Endodermal cell (in vitro differentiated cells): ENCODE results near the gene AFF2. TPM values are rescaled to one million over a fixed set of nuclear protein-coding genes. Genes with fewer than 3 reads are reported as not detected.

Experiments used
- DNase-seq: peaks from one replicate; pipeline ENCODE4 v3.0.0-alpha.2; 2017
- H3K27ac ChIP-seq: 2 replicates; pipeline ENCODE4 v1.5.1; 2013; ENCODE audit warnings: mild to moderate bottlenecking, low read depth, low read length, moderate library complexity
- H3K27me3 ChIP-seq: 2 replicates; pipeline ENCODE4 v1.6.1; 2013; ENCODE audit warnings: mild to moderate bottlenecking, low read length, moderate library complexity; ENCODE audit not compliant: insufficient read depth, control insufficient read depth, poor library complexity, severe bottlenecking
- H3K36me3 ChIP-seq: 2 replicates; pipeline ENCODE4 v1.7.0; 2013; ENCODE audit warnings: mild to moderate bottlenecking, low read length, moderate library complexity; ENCODE audit not compliant: control insufficient read depth, insufficient read depth
- H3K4me1 ChIP-seq: one replicate; pipeline ENCODE4 v1.7.0; 2013; ENCODE audit warnings: low read length; ENCODE audit not compliant: control insufficient read depth, insufficient read depth
- H3K4me3 ChIP-seq: 2 replicates; pipeline ENCODE4 v1.5.1; 2013; ENCODE audit warnings: mild to moderate bottlenecking, low read length, moderate library complexity
- H3K9ac ChIP-seq: 2 replicates; pipeline ENCODE4 v1.6.1; 2013; ENCODE audit warnings: mild to moderate bottlenecking, low read length, moderate library complexity; ENCODE audit not compliant: poor library complexity, severe bottlenecking; ENCODE audit errors: extremely low read depth
- H3K9me3 ChIP-seq: 2 replicates; pipeline ENCODE4 v1.6.1; 2013; ENCODE audit warnings: mild to moderate bottlenecking, low read length, moderate library complexity; ENCODE audit not compliant: control insufficient read depth
- H3K27ac Mint-ChIP-seq: 2 replicates; pipeline ENCODE4 v1.8.0; 2020; ENCODE audit warnings: mixed read lengths
- H3K27me3 Mint-ChIP-seq: 2 replicates; pipeline ENCODE4 v1.8.0; 2021; ENCODE audit warnings: mild to moderate bottlenecking, mixed read lengths; ENCODE audit not compliant: insufficient read depth
- H3K36me3 Mint-ChIP-seq: 2 replicates; pipeline ENCODE4 v1.8.0; 2020; ENCODE audit warnings: low read depth, mixed read lengths
- H3K4me1 Mint-ChIP-seq: 2 replicates; pipeline ENCODE4 v1.8.0; 2020; ENCODE audit warnings: mixed read lengths
- H3K4me3 Mint-ChIP-seq: 2 replicates; pipeline ENCODE4 v1.8.0; 2020; ENCODE audit warnings: mild to moderate bottlenecking, moderate library complexity, mixed read lengths
- H3K9me3 Mint-ChIP-seq: 2 replicates; pipeline ENCODE4 v1.8.0; 2020; ENCODE audit warnings: mild to moderate bottlenecking, mixed read lengths
- CTCF ChIP-seq: fragments of 200-600 bp; sonication (generic); conservative IDR thresholded peaks from 2 replicates; pipeline ENCODE4 v1.5.0; 2021; ENCODE audit warnings: antibody characterized with exemption, mild to moderate bottlenecking
- WGBS, 2 experiments: methylation state at CpG; one replicate each; pipeline versions ENCODE4 v1.1.5 to v1.1.7; 2013; ENCODE audit warnings: missing lambda C conversion rate in 2 of 2, mixed read lengths in 1 of 2; ENCODE audit not compliant: insufficient coverage in 1 of 2, insufficient read length in 1 of 2; 5-methylcytosine and 5-hydroxymethylcytosine counted together
- total RNA-seq, 2 donors: library from RNA; stranded (reverse); fragmentation: NEBNext Ultra II Directional in 1 of 2; extraction: Animal tissue kit (Norgen Biotek cat#: 25700) in 1 of 2; gene quantifications; 2 replicates in 1 of 2; 3 replicates in 1 of 2; pipeline ENCODE4 v1.2.1, GENCODE V29; 2021

AFF2 gene
- total RNA-seq, 2 donors from 2014 or later = 3.7 to 5.6 TPM

GRCh38 chrX:149003863-149004660, 503.6 kb downstream of the AFF2 start:
- 67 to 81% methylated on average over 1 to 5 of the region's 5 CpGs for WGBS, 2 experiments
- peaks cover 7% of the 10 kb centered on the region for H3K4me1 Mint-ChIP-seq
- H3K9me3 Mint-ChIP-seq = peaks cover 44% of the 10 kb centered on the region
- Histone ChIP-seq H3K9me3 (no peaks in the 10 kb centered on the region), H3K4me1 (no peaks in the 10 kb centered on the region), H3K36me3 (no peaks in the 10 kb centered on the region), H3K9ac (no peak overlapping the region), H3K27ac (no peak overlapping the region), H3K27me3 (no peaks in the 10 kb centered on the region), H3K4me3 (no peak overlapping the region)
- TF ChIP-seq CTCF = no peak
- H3K36me3 Mint-ChIP-seq = no peaks in the 10 kb centered on the region
- no peak for DNase-seq
- H3K27me3 Mint-ChIP-seq = no peaks in the 10 kb centered on the region
- no peak overlapping the region for H3K27ac Mint-ChIP-seq
- H3K4me3 Mint-ChIP-seq = no peak overlapping the region

- no peak overlapping the region for H3K27ac Mint-ChIP-seq
- H3K9me3 ChIP-seq = no peaks in the 10 kb centered on the region
- H3K9ac ChIP-seq = no peak overlapping the region
- DNase-seq = peak; percentile 55
- TF ChIP-seq CTCF = peak; percentile 47
- H3K4me3 Mint-ChIP-seq = no peak overlapping the region
- no peaks in the 10 kb centered on the region for H3K36me3 Mint-ChIP-seq
- H3K27me3 Mint-ChIP-seq = no peaks in the 10 kb centered on the region
- 81% methylated on average over 2 of the region's 2 CpGs; no CpG with 5 or more reads in 1 of the 2 experiments for WGBS, 2 experiments
- H3K4me1 ChIP-seq = no peaks in the 10 kb centered on the region
- H3K27ac ChIP-seq = no peak overlapping the region
- peaks cover 7% of the 10 kb centered on the region for H3K4me1 Mint-ChIP-seq
- no peak overlapping the region for H3K4me3 ChIP-seq
- H3K36me3 ChIP-seq = no peaks in the 10 kb centered on the region
- H3K9me3 Mint-ChIP-seq = peaks cover 45% of the 10 kb centered on the region
- H3K27me3 ChIP-seq = no peaks in the 10 kb centered on the region
These were observed 504.5 kb downstream of the AFF2 start for GRCh38 chrX:149004936-149005335.

GRCh38 chrX:149006235-149006634, 505.8 kb downstream of the AFF2 start:
- Mint-ChIP-seq H3K36me3 (no peaks in the 10 kb centered on the region), H3K4me1 (peaks cover 7% of the 10 kb centered on the region), H3K27ac (no peak overlapping the region), H3K4me3 (no peak overlapping the region), H3K27me3 (no peaks in the 10 kb centered on the region), H3K9me3 (peaks cover 51% of the 10 kb centered on the region)
- 90 to 100% methylated on average over 1 to 3 of the region's 3 CpGs for WGBS, 2 experiments
- no peak for TF ChIP-seq CTCF
- no peaks in the 10 kb centered on the region for H3K27me3 ChIP-seq
- no peak overlapping the region for H3K27ac ChIP-seq
- no peak for DNase-seq
- H3K36me3 ChIP-seq = no peaks in the 10 kb centered on the region
- no peak overlapping the region for H3K4me3 ChIP-seq
- no peaks in the 10 kb centered on the region for H3K4me1 ChIP-seq
- H3K9ac ChIP-seq = no peak overlapping the region
- H3K9me3 ChIP-seq = no peaks in the 10 kb centered on the region
